Cardiac fibroblast (primary cell): Measurements from ENCODE around the gene GOLGB1.

Source experiments
- DNase-seq, 2 donors: peaks; one replicate each; pipeline versions ENCODE4 v3.0.0 to v3.0.0-alpha.2; 2010; ENCODE audit warnings: low read depth in 2 of 2
- H3K4me3 ChIP-seq, 2 donors: replicated peaks in 1 of 2; 1 replicate in 1 of 2; 2 replicates in 1 of 2; pipeline ENCODE4 v1.5.1; 2011; ENCODE audit warnings: low read depth in 2 of 2, low read length in 2 of 2, mild to moderate bottlenecking in 2 of 2, moderate library complexity in 1 of 2
- CTCF ChIP-seq: IDR thresholded peaks from one replicate; pipeline ENCODE4 v1.5.1; 2011; ENCODE audit warnings: low read depth, mild to moderate bottlenecking, low read length, inconsistent platforms

The GOLGB1 gene

DNA sequence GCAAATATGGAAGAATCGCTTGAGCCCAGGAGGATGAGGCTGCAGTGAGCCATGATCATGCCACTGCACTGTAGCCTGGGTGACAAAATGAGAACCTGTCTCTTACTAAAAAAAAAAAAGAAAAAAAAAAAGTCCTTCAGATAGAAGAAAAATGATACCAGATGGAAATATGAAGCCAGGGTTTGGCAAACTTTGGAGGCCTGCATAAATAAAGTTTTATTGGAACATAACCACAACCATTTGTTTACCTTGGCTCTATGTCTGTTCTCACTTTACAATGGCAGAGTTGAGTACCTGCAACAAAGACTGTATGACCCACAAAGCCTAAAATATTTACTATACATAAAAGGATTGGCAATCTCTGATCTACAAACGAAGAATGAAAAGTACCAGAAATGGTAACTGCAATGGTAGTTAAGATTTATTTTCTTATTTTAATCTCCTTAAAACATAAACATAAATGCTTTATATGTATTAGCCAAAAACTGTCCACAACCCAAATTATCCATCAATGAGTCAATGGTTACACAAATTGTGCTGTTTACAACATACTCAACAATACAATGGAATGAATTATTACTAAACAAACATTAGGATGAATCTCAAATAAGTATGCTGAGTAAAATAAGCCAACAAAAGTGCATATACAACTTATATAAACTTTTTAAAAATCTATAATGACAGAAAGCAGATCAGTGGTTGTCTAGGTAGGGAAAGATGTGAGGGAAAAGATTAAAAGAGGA, 41.8 kb downstream of the GOLGB1 start:
- peak in 1 of 2 donors; percentile 46 for DNase-seq
- TF ChIP-seq CTCF: no peak
- H3K4me3 ChIP-seq: no peak overlapping the region

DNA sequence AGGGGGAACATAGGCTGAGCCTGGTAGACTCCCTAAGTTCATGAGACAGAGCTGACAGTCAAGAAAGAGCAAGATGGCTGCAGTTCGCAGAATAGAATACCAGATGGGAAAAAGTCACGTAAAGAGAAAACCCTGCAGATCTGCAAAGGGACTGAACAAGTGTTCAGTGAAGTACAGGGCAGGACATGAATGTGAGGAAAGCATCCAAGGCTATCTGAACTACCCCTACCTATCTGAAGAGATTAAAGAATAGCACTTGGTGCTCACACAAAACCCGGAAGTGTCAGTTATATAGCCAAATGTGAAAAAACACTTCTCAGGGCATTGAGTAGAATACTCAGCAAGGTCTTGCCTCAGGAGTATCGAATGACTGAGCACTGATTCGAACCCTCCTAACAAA, 44.0 kb downstream of the GOLGB1 start:
- no peak for TF ChIP-seq CTCF
- no peak overlapping the region for H3K4me3 ChIP-seq
- DNase-seq: no peak

GRCh38 chr3:121703973-121704372, 45.6 kb downstream of the GOLGB1 start:
- TF ChIP-seq CTCF: no peak
- H3K4me3 ChIP-seq: no peak overlapping the region
- no peak for DNase-seq

GRCh38 chr3:121698901-121699300, 50.6 kb downstream of the GOLGB1 start:
- TF ChIP-seq CTCF: no peak
- DNase-seq: peak in 1 of 2 donors; percentile 38
- H3K4me3 ChIP-seq: no peak overlapping the region

GRCh38 chr3:121698476-121698875, 51.1 kb downstream of the GOLGB1 start:
- peak in 1 of 2 donors; percentile 9 for DNase-seq
- TF ChIP-seq CTCF: no peak
- no peak overlapping the region for H3K4me3 ChIP-seq

- H3K4me3 ChIP-seq: no peak overlapping the region
- DNase-seq: peak in 1 of 2 donors; percentile 12
- no peak for TF ChIP-seq CTCF
Measured at GRCh38 chr3:121696186-121696585, 53.4 kb downstream of the GOLGB1 start.
